Ramos (cell line): ENCODE measurements around the gene C2orf49.

Source experiments
- in situ Hi-C: fragments of 300-500 bp; cut with MboI; formaldehyde crosslinking; loops from one replicate; pipeline ENCODE4 v1.14.3; 2022; ENCODE audit warnings: low sequenced_read_pairs; ENCODE audit not compliant: unreplicated experiment

C2orf49 gene

DNA sequence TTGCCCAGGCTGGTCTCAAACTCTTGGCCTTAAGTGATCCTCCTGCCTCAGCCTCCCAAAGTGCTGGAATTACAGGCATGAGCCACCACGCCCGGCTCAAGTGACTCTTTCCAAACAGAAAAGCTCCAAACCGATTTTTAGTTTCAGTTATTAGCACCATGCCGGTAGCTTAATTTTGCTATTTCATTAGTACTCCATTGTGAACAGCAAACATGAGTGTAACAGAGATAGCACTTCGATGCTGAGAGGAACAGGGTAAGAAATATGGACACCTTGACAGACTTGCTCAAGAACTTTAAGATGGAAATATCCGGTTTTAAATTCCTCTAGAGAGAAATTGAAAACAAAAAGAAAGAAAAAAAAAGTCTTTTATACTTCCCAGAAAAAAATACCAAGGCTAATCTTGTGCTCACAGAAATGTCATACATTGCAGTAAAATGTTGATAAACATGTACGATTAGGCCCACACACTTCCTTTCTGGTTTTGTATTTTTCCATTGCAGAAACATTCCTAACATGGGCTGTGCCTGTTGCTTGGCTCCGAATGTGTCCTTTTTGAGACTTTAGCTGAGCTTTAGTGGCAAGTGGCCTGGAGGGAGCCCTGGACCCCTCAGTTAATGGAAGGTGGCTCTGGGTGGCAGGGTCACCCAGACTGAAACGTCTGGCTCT, 43.2 kb downstream of the C2orf49 start:
- in situ Hi-C loops = no loop called here

DNA sequence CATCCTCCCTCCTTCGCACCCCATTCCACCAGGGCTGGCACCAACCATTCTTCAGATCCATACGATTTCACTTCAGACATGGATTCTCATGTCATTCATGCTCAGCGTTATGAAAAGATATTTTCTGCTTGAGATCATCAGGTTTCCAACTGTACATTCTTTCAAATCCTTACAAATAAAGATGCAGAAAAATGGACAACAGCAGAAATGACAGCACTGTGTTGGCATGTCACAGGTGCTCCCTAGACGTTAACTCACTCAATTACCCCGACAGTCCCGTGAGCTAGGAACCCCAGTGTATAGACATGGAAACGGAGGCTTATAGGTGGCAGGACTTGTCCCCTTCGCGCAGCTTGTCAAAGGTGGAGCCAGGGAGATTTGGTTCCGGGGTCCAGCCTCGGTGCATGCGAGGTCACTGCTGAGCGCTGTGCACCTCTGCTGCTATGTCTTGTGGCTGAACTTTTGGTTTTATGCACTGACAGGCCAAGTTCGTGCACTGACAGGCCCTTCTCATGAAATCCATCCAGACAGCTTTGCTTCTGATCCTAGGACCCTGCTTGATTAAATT, 43.8 kb downstream of the C2orf49 start:
- in situ Hi-C loops = no loop called here

- in situ Hi-C loops = no loop called here
These were observed 44.8 kb downstream of the C2orf49 start for GRCh38 chr2:105382177-105382576.

DNA sequence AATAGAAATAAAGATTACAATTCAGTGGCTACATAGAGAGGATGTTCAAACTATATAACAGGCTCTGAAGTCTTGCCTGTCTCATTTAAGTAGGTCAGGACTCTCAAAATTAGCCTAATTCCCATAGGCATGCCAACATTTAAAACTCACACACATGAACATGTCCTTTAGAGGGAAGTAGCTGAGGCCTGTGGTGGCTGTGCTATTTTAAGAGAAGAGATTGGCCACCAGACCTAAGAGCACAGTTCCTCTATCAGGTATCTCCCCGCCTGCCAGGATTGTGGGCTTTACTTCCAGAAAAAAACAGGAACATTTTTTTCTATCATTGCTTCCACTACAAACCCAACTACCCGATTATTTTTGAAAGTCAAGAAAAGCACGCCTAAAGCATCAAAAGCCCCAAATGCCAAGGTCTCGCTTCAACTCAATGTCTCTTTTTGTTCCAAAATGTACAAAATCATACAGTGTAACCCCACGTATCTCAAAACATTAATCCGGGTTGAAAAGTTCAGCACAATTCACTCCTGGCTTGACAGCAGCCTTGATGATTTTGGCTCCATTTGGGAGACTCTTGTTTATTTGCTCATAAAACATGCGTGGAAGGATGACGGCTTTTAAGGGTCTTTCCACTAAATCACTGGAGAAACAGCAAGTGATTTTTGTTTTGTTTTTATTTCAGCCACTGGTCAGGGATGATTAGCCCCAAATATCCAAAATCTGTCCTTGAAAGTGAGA, 46.3 kb downstream of the C2orf49 start:
- in situ Hi-C loops = no loop called here

- in situ Hi-C loops = no loop called here
These were observed 46.9 kb downstream of the C2orf49 start for GRCh38 chr2:105384216-105384615.

DNA sequence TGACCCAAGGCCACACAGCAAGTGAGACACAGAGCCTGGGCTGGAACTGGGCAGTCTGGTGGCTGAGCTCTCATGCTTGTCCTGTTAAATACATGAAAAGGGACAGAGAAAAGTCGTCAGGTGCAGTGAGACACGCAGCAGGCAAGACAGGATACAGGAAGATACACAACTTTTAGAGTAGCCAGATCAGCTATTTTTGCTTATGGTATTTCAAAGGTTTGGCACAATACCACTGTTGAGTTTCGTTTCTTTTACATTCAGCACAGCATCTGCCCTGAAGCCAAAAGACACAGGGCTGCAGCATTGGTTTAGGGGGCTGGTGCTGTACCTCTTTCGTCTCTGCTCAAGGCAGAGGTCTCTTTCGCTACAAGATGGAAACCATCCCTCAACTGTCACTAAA, 47.5 kb downstream of the C2orf49 start:
- in situ Hi-C loops = no loop called here

GRCh38 chr2:105385731-105386540, 48.6 kb downstream of the C2orf49 start:
- in situ Hi-C loops = no loop called here

GRCh38 chr2:105387225-105387624, 49.9 kb downstream of the C2orf49 start:
- in situ Hi-C loops = no loop called here

GRCh38 chr2:105388971-105389381, 51.6 kb downstream of the C2orf49 start:
- in situ Hi-C loops = no loop called here

DNA sequence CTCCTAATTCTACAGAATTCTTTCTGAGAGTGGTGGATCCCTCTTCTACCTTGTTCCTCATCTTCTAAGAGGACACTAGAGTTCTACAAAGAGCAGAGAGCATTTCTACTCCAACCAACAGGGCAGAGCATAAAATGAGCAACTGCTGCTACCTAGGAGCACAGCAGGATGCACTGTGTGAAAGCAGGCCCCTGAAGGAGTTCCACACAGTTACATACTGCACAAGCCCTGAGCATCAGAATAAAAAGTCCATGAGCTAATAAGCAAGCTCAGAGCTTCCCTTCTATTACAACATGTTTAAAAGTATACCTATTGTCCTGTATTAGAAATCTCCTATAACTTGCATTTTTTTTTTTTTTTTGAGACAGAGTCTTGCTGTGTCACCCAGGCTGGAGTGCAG, 53.1 kb downstream of the C2orf49 start:
- in situ Hi-C loops = no loop called here

DNA sequence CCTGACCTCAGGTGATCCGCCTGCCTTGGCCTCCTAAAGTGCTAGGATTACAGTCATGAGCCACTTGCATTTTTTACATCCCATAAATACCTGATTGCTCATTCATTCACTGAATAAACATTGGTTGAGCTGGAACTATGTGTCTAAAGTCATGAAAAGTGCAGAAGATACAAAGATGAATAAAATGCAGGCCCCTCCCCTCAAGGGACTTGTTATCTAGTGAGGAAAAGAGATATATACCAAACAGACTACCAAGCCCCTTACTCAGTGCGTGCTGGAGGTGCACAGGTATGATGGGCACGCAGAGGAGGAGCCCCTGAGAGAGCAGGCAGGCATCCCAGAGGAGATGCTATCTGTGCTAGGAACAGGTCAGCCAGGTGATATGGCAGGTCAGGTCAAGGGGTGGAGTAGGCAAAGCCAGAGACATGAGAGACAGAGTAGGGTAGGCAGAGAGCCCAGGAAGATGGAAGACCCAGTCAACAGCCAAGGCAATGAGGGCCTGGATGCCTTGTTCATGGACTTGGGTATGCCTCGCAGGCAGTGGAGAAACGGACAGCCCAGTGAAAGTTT, 53.8 kb downstream of the C2orf49 start:
- in situ Hi-C loops = no loop called here

- in situ Hi-C loops = no loop called here
These were observed 54.7 kb downstream of the C2orf49 start for GRCh38 chr2:105391763-105392662.

- in situ Hi-C loops = no loop called here
These were observed 56.2 kb downstream of the C2orf49 start for GRCh38 chr2:105393373-105394055.

DNA sequence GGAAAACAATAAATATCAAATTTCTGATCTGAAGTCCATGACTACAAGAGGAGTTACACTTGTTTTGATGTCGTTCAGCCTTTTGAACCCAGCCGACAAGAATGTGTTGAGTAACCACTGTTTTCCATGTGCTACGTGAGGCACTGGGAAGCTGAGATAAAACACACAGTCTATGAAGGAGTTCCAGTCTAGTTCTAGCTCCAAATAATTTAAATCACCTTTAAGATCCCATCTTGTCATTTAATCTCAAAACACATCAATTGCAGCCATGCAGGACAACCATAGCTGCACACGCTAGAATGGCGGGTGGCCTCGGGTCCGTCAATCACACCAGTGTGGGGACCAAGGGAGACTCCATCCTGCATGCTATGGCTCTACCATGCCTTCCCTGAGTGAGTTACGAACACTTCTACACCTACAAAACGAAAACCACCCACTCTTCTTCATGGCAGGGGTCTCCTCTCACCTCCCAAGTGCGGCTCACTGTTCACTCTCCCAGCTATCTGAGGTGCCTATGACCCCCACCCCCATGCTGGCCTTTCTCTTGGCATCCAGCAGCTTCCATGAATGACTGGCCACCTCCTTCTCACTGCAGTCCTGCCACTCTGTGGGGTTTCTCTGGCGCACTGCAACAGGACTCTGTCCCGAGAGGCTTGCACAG, 57.7 kb downstream of the C2orf49 start:
- in situ Hi-C loops = no loop called here

DNA sequence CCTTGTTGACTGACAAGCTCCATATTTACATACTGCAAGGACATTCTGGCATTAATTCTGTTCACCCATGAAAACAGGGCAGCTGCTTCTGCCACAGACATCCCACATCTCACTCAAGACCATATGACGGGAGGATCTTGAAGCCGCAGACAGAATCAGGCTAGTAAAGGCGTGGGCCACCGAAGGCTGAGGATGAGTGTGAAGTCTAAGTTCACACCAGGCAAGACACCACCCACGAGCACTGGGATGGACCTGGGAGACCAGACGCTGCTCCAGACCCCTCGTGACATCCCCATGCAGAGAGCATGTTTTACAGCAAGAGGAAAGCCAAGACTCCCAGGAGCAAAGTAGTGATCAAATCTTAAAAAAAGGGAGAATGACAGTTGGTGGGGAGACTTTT, 58.4 kb downstream of the C2orf49 start:
- in situ Hi-C loops = no loop called here

DNA sequence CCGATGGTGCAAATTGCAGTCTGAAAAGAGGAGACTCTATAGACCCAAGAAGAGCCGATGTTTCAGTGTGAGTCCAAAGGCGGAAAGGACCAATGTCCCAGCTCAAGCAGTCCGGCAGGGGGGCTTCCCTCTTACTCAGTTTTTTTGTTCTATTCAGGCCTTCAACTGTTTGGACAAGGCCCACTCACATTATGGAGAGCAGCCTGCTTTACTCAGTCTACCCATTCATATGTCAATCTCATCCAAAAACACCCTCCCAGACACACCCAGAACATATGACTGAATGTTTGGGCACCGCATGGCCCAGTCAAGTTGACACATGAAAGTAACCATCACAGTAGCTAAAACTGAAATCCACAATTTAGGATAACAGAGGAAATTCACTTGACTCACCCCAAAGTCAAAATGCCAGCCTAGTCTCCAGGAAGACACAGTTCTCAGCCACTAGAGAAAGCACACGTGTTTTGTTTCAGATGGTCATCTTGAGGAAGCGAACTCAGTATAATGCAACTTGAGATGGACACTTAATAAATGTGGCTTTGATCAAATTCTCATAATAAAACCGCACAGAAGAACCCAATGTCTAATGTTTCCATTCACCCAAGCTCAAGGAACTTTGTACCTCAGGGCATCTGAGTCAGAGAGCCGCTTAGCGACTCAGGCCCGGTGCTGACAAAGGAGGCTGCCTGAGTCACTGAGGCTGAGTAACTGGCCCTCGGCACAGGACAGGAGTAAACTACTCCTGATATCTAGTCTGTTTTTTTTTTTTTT, 59.1 kb downstream of the C2orf49 start:
- in situ Hi-C loops = no loop called here

DNA sequence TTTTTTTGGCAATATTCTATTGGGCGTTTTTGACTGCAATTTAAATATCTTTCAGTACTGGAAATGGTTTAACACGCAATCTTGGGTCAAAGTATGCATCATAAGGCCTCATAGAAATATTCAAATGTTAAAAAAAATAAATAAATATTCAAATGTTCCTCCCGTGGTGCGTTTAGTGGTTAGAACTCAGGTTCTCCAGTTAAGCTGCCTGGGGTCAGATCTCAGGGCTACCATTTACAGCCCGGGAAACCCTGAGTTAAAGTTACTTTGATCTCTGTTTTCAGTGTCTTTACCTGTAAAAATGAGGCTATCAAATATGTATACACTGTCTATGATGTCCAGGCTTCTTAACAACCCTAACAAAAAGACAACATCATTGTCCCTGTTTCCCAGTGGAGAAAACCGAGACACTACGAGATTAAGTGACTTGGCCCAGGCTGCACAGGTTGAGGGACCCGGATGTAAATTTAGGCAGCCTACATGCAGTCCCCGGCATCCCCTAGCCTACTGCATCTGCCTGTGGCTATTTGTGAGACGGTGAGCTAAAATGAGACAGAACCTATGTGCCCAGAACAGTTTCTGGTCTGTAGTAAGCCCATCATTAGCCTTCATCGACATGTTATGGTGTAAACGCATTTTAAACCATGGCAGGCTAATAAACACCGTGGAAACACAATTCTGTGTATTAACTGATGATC, 59.8 kb downstream of the C2orf49 start:
- in situ Hi-C loops = no loop called here
